Prostate gland (tissue), 2 donors: ENCODE results near the gene PAK5.

Source experiments
- POLR2A ChIP-seq: fragments of 450-650 bp; IDR thresholded peaks from one replicate; pipeline ENCODE4 v1.6.1; 2016; ENCODE audit warnings: antibody characterized with exemption, mild to moderate bottlenecking
- POLR2AphosphoS5 ChIP-seq: sonication (generic); formaldehyde crosslinking; IDR thresholded peaks from one replicate; pipeline ENCODE4 v1.6.1; 2017; ENCODE audit warnings: antibody characterized with exemption
- TF ChIP-seq, protein P1 (sequence below), 4 experiments: fragments of 200-600 bp in 2 of 4; fragments of 450-650 bp in 2 of 4; sonication (generic) in 2 of 4; IDR thresholded peaks; 1 replicate in 3 of 4; 2 replicates in 1 of 4; pipeline ENCODE4 v1.5.1; 2016 to 2019; ENCODE audit warnings: antibody characterized with exemption in 4 of 4, mild to moderate bottlenecking in 2 of 4, moderate library complexity in 2 of 4

DNA sequence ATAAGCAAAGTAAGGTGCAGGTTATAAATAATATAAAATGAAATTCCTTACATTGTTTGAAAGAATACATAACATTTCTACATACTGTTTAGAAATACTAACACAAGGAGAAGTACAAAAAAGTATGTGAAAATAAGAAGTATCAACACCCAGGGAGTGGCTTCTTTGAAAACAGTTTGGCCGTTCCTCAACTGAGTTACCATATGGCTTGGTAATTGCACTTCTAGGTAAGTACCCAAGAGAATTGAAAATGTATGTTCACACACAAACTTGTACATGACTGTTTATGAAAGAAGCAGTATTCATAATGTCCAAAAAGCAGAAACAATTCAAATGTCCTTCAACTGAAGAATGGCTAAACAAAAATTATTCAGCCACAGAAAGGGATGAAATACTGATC is 30.7 kb downstream of the PAK5 start:
- TF ChIP-seq, protein P1, sequence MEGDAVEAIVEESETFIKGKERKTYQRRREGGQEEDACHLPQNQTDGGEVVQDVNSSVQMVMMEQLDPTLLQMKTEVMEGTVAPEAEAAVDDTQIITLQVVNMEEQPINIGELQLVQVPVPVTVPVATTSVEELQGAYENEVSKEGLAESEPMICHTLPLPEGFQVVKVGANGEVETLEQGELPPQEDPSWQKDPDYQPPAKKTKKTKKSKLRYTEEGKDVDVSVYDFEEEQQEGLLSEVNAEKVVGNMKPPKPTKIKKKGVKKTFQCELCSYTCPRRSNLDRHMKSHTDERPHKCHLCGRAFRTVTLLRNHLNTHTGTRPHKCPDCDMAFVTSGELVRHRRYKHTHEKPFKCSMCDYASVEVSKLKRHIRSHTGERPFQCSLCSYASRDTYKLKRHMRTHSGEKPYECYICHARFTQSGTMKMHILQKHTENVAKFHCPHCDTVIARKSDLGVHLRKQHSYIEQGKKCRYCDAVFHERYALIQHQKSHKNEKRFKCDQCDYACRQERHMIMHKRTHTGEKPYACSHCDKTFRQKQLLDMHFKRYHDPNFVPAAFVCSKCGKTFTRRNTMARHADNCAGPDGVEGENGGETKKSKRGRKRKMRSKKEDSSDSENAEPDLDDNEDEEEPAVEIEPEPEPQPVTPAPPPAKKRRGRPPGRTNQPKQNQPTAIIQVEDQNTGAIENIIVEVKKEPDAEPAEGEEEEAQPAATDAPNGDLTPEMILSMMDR (IDR thresholded peaks at IDR 0.05), result no peak
- TF ChIP-seq POLR2A, result no peak
- TF ChIP-seq POLR2AphosphoS5, result no peak
